ENCODE data around the gene KANSL1. TPM values are rescaled to one million over a fixed set of nuclear protein-coding genes. Genes with fewer than 3 reads are reported as not detected.

KANSL1 gene
- total RNA-seq, 8 experiments from 2014 or later: 36.9 to 96.5 (median 81.9) TPM

DNA sequence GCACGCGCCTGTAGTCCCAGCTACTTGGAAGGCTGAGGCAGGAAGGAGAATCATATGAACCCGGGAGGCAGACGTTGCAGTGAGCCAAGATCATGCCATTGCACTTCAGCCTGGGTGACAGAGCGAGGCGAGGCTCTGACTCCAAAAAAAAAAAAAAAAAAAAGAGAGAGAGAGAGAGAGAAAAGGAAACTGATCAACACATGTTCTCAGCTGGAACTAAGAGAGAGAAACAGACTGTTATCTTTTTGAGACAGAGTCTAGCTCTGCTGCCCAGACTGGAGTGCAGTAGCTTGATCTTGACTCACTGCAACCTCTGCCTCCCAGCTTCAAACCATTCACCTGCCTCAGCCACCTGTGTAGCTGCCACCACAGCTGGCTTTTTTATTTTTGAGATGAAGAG, 133.7 kb downstream of the KANSL1 start:
- peaks cover 0 to 4% of the 10 kb centered on the region in 2 donors for H3K4me1 ChIP-seq (replicated peaks in 1 of 2)
- 57 to 100% (median 100%) methylated on average over 1 to 5 of the region's 6 CpGs; no CpG with 5 or more reads in 3 of the 10 experiments for WGBS, 10 experiments
- H3K4me3 ChIP-seq: no peak overlapping the region
- no peak overlapping the region for H3K27ac ChIP-seq
- ATAC-seq (replicated peaks in 6 of 8): no peak
- in situ Hi-C loops (cut with MboI; ENCODE audit: low pct_unique_long_range_greater_than_20kb in 2 of 9, low sequenced_read_pairs in 9 of 9, unreplicated experiment in 9 of 9): no loop called here

- H3K27ac ChIP-seq: no peak overlapping the region
- H3K4me1 ChIP-seq (replicated peaks in 1 of 2): peaks cover 0 to 4% of the 10 kb centered on the region in 2 donors
- ATAC-seq (replicated peaks in 6 of 8): no peak
- in situ Hi-C loops (cut with MboI; ENCODE audit: low pct_unique_long_range_greater_than_20kb in 2 of 9, low sequenced_read_pairs in 9 of 9, unreplicated experiment in 9 of 9): no loop called here
- no peak overlapping the region for H3K4me3 ChIP-seq
- WGBS, 10 experiments: 62 to 100% (median 85%) methylated on average over 2 to 4 of the region's 4 CpGs
Observed at GRCh38 chr17:46057366-46057765, 135.9 kb downstream of the KANSL1 start.

- WGBS, 10 experiments: 0 to 100% (median 59%) methylated on average over 1 to 4 of the region's 4 CpGs; no CpG with 5 or more reads in 1 of the 10 experiments
- in situ Hi-C loops (cut with MboI; ENCODE audit: low pct_unique_long_range_greater_than_20kb in 2 of 9, low sequenced_read_pairs in 9 of 9, unreplicated experiment in 9 of 9): no loop called here
- Histone ChIP-seq H3K4me3 (no peak overlapping the region), H3K4me1 (replicated peaks in 1 of 2) (peaks cover 0 to 4% of the 10 kb centered on the region in 2 donors), H3K27ac (no peak overlapping the region)
- peak in 2 of 8 experiments; percentile 63 to 83 for ATAC-seq (replicated peaks in 6 of 8)
Observed at GRCh38 chr17:46056800-46057304, 136.4 kb downstream of the KANSL1 start.

DNA sequence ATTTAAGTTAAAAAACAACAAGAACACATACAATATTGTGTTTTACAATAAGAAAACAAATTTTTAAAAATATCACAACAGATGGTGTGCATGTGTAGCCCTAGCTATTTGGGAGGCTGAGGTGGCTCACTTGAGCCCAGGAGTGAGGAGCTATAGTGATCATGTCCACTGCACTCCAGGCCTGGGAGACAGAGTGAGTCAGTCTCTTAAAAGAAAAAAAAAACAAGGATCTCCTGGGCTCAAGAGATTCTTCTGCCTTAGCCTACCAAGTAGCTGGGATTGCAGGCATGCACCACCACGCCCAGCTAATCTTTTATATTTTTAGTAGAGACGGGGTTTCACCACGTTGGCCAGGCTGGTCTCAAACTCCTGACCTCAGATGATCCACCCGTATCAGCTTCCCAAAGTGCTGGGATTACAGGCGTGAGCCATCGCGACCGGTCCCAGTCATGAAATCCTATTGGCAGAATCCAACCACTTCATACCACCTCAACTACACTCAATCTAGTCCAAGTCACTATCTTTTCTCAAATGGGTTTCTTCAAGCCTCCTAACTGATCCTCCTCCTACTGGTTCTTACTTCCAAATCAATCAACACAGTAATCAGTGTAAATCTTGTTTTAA, 139.2 kb downstream of the KANSL1 start:
- in situ Hi-C loops (cut with MboI; ENCODE audit: low pct_unique_long_range_greater_than_20kb in 2 of 9, low sequenced_read_pairs in 9 of 9, unreplicated experiment in 9 of 9): no loop called here

GRCh38 chr17:46049656-46050055, 143.6 kb downstream of the KANSL1 start:
- Histone ChIP-seq H3K4me3 (no peak overlapping the region), H3K27ac (no peak overlapping the region), H3K4me1 (replicated peaks in 1 of 2) (no peaks in the 10 kb centered on the region)
- WGBS, 10 experiments: 92 to 100% (median 100%) methylated on average over 1 to 5 of the region's 5 CpGs; no CpG with 5 or more reads in 2 of the 10 experiments
- ATAC-seq (replicated peaks in 6 of 8): no peak
- in situ Hi-C loops (cut with MboI; ENCODE audit: low pct_unique_long_range_greater_than_20kb in 2 of 9, low sequenced_read_pairs in 9 of 9, unreplicated experiment in 9 of 9): no loop called here

More for the DNA sequence above, 139.2 kb downstream of the KANSL1 start:
- peaks cover 0 to 4% of the 10 kb centered on the region in 2 donors for H3K4me1 ChIP-seq (replicated peaks in 1 of 2)
- H3K4me3 ChIP-seq: no peak overlapping the region
- no peak overlapping the region for H3K27ac ChIP-seq
- WGBS, 10 experiments: 85 to 100% (median 92%) methylated on average over 1 to 4 of the region's 8 CpGs; no CpG with 5 or more reads in 4 of the 10 experiments
- ATAC-seq (replicated peaks in 6 of 8): peak in 2 of 8 experiments; percentile 35 to 78

GRCh38 chr17:46047856-46048255, 145.4 kb downstream of the KANSL1 start:
- no peak for ATAC-seq (replicated peaks in 6 of 8)
- WGBS, 10 experiments: 95 to 100% (median 100%) methylated on average over 2 to 5 of the region's 8 CpGs; no CpG with 5 or more reads in 6 of the 10 experiments
- in situ Hi-C loops (cut with MboI; ENCODE audit: low pct_unique_long_range_greater_than_20kb in 2 of 9, low sequenced_read_pairs in 9 of 9, unreplicated experiment in 9 of 9): no loop called here
- peaks cover 0 to 8% of the 10 kb centered on the region in 2 donors for H3K4me1 ChIP-seq (replicated peaks in 1 of 2)
- H3K27ac ChIP-seq: no peak overlapping the region
- no peak overlapping the region for H3K4me3 ChIP-seq

DNA sequence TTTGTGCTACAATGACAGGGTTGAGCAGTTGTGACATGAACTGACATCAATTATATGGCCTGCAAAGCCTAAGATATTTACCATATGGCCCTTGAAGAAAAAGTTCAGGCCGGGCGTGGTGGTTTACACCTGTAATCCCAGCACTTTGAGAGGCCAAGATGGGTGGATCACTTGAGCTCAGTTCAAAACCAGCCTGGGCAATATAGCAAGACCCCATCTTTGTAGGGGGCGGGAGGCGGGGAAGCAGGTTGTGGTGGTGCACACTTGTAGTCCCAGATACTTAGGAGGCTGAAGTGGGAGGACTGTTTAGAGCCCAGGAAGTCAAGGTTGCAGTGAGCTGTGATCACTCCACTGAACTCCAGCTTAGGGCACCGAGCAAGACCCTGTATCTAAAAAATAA, 145.8 kb downstream of the KANSL1 start:
- Histone ChIP-seq H3K4me1 (replicated peaks in 1 of 2) (peaks cover 4 to 12% of the 10 kb centered on the region in 2 donors), H3K4me3 (no peak overlapping the region), H3K27ac (no peak overlapping the region)
- no peak for ATAC-seq (replicated peaks in 6 of 8)
- WGBS, 10 experiments: 83 to 100% (median 100%) methylated on average over 1 to 5 of the region's 5 CpGs; no CpG with 5 or more reads in 4 of the 10 experiments
- in situ Hi-C loops (cut with MboI; ENCODE audit: low pct_unique_long_range_greater_than_20kb in 2 of 9, low sequenced_read_pairs in 9 of 9, unreplicated experiment in 9 of 9): no loop called here

- peaks cover 6 to 12% of the 10 kb centered on the region in 2 donors for H3K4me1 ChIP-seq (replicated peaks in 1 of 2)
- WGBS, 10 experiments: 57 to 100% (median 88%) methylated on average over 1 of the region's 1 CpG; no CpG with 5 or more reads in 4 of the 10 experiments
- peak in 2 of 8 experiments; percentile 12 to 16 for ATAC-seq (replicated peaks in 6 of 8)
- no peak overlapping the region for H3K27ac ChIP-seq
- H3K4me3 ChIP-seq: no peak overlapping the region
- in situ Hi-C loops (cut with MboI; ENCODE audit: low pct_unique_long_range_greater_than_20kb in 2 of 9, low sequenced_read_pairs in 9 of 9, unreplicated experiment in 9 of 9): no loop called here
Observed at GRCh38 chr17:46046957-46047356, 146.3 kb downstream of the KANSL1 start.

DNA sequence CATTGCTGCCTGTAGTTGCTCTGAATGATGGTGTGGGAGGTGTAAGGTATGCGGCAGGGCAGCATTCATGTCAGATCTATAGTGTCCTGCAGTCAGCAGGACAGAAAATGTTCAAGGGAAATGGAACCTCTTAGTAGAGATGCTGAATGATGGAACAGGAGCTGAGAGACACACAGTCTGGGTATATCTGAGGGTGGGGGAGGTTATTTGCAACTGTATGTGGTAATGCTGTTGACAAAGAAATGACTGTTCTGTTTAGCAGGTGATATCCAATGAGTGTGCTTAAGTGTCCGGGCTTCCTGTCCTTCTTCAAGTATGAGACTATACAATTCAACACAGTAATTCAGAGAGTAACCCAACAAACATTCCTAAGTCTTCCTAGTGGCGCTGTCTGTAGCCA, 147.6 kb downstream of the KANSL1 start:
- 72 to 100% (median 89%) methylated on average over 1 to 3 of the region's 3 CpGs; no CpG with 5 or more reads in 1 of the 10 experiments for WGBS, 10 experiments
- peaks cover 6 to 12% of the 10 kb centered on the region in 2 donors for H3K4me1 ChIP-seq (replicated peaks in 1 of 2)
- no peak overlapping the region for H3K27ac ChIP-seq
- in situ Hi-C loops (cut with MboI; ENCODE audit: low pct_unique_long_range_greater_than_20kb in 2 of 9, low sequenced_read_pairs in 9 of 9, unreplicated experiment in 9 of 9): no loop called here
- no peak overlapping the region for H3K4me3 ChIP-seq
- no peak for ATAC-seq (replicated peaks in 6 of 8)

DNA sequence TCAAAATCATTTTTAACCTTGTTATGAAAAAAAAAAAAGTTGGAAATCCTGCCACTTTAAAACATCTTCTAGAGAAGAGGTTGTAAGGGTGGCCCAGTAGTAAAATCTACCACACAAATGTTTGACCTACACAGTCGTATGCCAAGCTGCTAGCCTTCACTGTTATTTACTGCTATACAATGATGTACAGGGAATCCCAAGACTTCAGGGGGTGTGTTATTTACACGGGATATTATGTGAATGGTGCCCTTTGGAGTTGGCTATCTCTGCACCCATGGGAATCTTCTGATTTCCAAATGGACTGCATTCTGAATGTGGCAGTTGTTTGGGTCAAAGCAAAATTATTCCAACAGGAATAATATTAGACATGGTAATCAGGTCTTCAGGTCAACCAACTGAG, 148.2 kb downstream of the KANSL1 start:
- Histone ChIP-seq H3K27ac (no peak overlapping the region), H3K4me1 (replicated peaks in 1 of 2) (peaks cover 6 to 12% of the 10 kb centered on the region in 2 donors), H3K4me3 (no peak overlapping the region)
- 40 to 100% (median 93%) methylated on average over 1 to 2 of the region's 2 CpGs; no CpG with 5 or more reads in 3 of the 10 experiments for WGBS, 10 experiments
- no peak for ATAC-seq (replicated peaks in 6 of 8)
- in situ Hi-C loops (cut with MboI; ENCODE audit: low pct_unique_long_range_greater_than_20kb in 2 of 9, low sequenced_read_pairs in 9 of 9, unreplicated experiment in 9 of 9): no loop called here

- in situ Hi-C loops (cut with MboI; ENCODE audit: low pct_unique_long_range_greater_than_20kb in 2 of 9, low sequenced_read_pairs in 9 of 9, unreplicated experiment in 9 of 9): no loop called here
- ATAC-seq (replicated peaks in 6 of 8): peak; percentile 34 to 95 (median 74)
- Histone ChIP-seq H3K4me1 (replicated peaks in 1 of 2) (peaks cover 6 to 12% of the 10 kb centered on the region in 2 donors), H3K27ac (no peak overlapping the region), H3K4me3 (no peak overlapping the region)
- WGBS, 10 experiments: 44 to 76% (median 61%) methylated on average over 2 to 5 of the region's 5 CpGs; no CpG with 5 or more reads in 1 of the 10 experiments
Observed at GRCh38 chr17:46044286-46044928, 148.8 kb downstream of the KANSL1 start.

DNA sequence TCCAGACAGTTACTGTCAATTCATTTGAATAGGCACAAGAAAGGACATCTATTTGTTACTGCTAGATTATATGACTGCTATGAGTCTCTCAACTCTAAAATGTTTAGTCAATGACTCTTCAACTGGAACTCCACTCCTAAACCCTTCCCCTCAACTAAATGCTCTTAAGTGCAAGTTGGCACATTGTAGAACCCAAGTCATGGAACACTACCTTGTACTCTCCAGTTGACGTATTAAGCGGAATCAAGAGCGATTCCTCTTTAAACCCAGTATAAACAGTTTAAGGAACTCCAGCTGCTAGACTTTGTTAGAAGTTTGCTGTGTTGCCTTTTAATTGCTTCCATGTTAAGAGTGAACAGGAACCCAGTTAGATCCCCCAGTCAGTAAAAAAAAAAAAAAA, 149.6 kb downstream of the KANSL1 start:
- ATAC-seq (replicated peaks in 6 of 8): no peak
- H3K4me3 ChIP-seq: no peak overlapping the region
- no peak overlapping the region for H3K27ac ChIP-seq
- H3K4me1 ChIP-seq (replicated peaks in 1 of 2): peaks cover 6 to 12% of the 10 kb centered on the region in 2 donors
- 55 to 100% (median 97%) methylated on average over 2 to 3 of the region's 3 CpGs; no CpG with 5 or more reads in 1 of the 10 experiments for WGBS, 10 experiments
- in situ Hi-C loops (cut with MboI; ENCODE audit: low pct_unique_long_range_greater_than_20kb in 2 of 9, low sequenced_read_pairs in 9 of 9, unreplicated experiment in 9 of 9): no loop called here

- Histone ChIP-seq H3K4me3 (no peak overlapping the region), H3K4me1 (replicated peaks in 1 of 2) (peaks cover 6 to 12% of the 10 kb centered on the region in 2 donors), H3K27ac (no peak overlapping the region)
- in situ Hi-C loops (cut with MboI; ENCODE audit: low pct_unique_long_range_greater_than_20kb in 2 of 9, low sequenced_read_pairs in 9 of 9, unreplicated experiment in 9 of 9): no loop called here
- ATAC-seq (replicated peaks in 6 of 8): peak in 4 of 8 experiments; percentile 44 to 72 (median 58)
- 37 to 100% (median 67%) methylated on average over 1 to 3 of the region's 3 CpGs; no CpG with 5 or more reads in 3 of the 10 experiments for WGBS, 10 experiments
Observed at GRCh38 chr17:46042925-46043324, 150.3 kb downstream of the KANSL1 start.

All from motor neuron (in vitro differentiated cells).